Loucy (cell line): Measurements from ENCODE around the gene SEMA3A.

ENCODE experiments used
- CTCF ChIP-seq: fragments of 200-600 bp; sonication (generic); conservative IDR thresholded peaks from 2 replicates; pipeline ENCODE4 v1.5.1; 2014; ENCODE audit warnings: mild to moderate bottlenecking, antibody characterized with exemption, low read length
- EZH2phosphoT487 ChIP-seq: fragments of 200-600 bp; IDR thresholded peaks from 2 replicates; pipeline ENCODE4 v1.6.1; 2018; ENCODE audit warnings: antibody characterized with exemption, mild to moderate bottlenecking, moderate library complexity, borderline replicate concordance

GRCh38 chr7:84231157-84231556 is 36.6 kb upstream of the SEMA3A start:
- no peak for TF ChIP-seq CTCF
- TF ChIP-seq EZH2phosphoT487 = no peak
